GM19240 (cell line): ENCODE data around the gene NUDT16L1.

Experiments
- DNase-seq: peaks from one replicate; pipeline ENCODE4 v3.0.0; 2011; ENCODE audit warnings: low spot score; ENCODE audit not compliant: insufficient read length

Gene NUDT16L1

DNA sequence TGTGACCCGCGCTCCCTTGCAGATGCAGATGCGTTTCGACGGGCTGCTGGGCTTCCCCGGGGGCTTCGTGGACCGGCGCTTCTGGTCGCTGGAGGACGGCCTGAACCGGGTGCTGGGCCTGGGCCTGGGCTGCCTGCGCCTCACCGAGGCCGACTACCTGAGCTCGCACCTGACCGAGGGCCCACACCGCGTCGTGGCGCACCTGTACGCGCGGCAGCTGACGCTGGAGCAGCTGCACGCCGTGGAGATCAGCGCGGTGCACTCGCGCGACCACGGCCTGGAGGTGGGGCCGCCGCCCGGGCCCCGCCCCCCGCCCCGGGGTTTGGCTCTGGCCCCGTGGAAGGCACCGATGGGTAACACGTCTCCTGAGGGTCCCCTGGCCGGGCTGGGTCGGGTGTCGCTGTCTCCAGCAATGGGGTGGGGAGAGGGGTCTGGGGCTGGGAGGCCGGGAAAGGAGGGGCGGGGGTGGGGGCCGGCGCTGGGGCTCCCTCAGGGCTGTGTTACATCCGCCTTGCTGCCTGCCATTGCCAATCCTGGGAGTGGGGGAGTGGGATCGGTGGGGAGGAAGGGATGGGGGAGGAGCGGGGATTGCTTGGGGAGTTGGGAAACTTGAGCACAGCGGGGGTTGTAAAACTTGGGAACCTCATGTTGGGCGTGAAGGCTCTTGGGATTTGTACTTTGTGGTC lies 737 bp downstream of the NUDT16L1 start:
- peak; percentile 57 for DNase-seq

- no peak for DNase-seq
Observed at GRCh38 chr16:4694642-4695451, 1.5 kb downstream of the NUDT16L1 start.

DNA sequence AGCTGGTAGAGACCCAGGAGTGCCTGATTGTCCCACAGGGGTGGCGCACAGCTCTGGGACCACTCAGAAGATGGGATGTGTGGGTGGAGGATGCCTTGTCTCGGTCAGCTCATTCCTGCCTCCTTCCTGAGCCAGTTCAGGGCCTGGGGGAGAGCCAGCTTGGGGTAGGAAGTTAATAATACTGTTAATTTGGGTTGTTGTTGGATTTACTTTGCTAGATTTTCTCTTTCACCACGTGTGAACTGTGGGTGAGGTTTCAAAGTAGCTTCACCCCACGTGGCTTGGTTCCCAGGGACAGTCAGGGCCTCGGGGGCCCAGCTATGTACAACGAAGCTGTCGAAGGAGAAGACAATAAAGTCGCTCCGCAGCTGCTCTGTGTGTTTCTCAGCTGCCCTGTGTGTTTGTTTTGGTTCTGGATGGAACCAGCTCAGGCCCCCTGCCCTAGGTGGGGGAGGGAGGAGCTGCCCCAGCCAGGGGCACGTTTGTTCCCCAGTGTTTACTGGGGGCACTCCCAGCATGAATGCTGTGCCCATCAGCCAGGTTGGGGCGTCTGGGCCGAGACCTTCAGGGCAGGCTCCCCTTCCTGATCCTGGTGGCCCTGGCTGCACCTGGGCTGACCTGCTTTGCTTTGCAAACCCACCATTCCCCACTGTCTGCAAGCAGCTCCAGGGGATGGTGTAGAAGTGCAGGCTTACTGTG lies 2.3 kb downstream of the NUDT16L1 start:
- DNase-seq: no peak

GRCh38 chr16:4696172-4696904 lies 3.0 kb downstream of the NUDT16L1 start:
- no peak for DNase-seq

GRCh38 chr16:4696905-4697847 lies 3.8 kb downstream of the NUDT16L1 start:
- no peak for DNase-seq

GRCh38 chr16:4697848-4698291 lies 4.5 kb downstream of the NUDT16L1 start:
- DNase-seq: no peak

GRCh38 chr16:4698321-4699045 lies 5.1 kb downstream of the NUDT16L1 start:
- no peak for DNase-seq

GRCh38 chr16:4699046-4699556 lies 5.7 kb downstream of the NUDT16L1 start:
- DNase-seq: no peak

DNA sequence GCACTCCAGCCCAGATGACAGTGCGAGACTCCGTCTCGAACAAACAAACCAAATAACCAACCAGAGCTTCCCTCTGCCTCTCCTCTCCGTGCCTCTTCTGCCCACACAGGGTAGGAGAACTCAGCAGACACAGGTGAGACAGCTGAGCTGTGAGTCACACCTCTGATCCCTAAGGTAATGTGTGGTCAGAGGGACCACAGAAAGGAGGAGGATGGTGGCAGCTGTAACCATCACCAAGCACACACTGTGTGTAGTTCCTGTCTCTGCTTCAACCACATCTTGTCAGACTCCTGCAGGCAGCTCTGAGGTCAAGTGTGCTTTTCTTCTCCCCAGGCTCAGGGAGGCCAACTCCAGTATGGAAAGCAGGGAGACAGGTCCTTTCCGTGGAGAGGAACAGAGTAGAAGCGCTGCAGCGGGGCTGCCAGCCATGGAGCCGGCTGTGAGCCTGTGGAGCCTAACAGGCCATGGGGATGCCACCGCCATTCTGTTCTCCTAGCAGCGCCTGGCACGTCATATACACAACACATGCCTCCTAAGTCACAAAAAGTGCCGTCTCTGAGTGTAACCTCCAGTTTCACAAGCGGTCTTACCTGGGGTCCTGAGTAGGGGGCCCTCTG lies 7.1 kb downstream of the NUDT16L1 start:
- no peak for DNase-seq

DNA sequence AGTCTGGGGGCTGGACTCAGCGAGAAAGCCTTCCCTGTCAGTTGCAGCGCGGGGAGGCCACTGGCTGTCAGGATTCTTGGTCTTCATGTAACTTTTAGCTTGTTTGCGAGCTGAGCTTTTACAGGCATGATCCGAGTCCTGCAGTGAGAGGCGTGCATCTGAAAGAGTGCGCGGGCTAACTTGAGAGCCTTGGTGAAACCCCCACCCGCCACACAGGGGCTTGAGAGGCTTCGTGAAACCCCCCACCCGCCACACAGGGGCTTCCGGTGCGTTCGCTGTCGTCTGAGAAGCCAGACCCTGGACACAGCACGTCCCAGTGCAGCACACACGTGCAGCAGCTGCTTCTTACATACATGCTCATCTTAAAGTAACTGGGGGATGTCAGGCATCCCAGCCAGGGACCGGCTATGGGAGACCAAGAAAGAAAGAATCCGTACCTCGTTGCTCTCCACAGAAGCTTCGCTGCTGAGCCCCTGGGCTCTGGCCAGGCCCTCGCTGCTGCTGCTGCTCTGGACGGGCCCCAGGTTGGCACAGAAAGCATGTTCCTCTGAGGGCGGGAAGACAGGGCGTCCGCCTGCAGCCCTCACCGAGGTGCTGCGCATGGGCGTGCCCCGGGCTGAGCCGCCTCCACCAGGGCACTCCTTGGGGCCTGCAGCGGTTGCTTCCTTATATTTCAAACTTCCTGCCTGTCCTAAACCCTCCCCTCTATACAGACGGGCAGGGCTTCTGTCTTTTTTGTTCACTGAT lies 7.8 kb downstream of the NUDT16L1 start:
- no peak for DNase-seq

DNA sequence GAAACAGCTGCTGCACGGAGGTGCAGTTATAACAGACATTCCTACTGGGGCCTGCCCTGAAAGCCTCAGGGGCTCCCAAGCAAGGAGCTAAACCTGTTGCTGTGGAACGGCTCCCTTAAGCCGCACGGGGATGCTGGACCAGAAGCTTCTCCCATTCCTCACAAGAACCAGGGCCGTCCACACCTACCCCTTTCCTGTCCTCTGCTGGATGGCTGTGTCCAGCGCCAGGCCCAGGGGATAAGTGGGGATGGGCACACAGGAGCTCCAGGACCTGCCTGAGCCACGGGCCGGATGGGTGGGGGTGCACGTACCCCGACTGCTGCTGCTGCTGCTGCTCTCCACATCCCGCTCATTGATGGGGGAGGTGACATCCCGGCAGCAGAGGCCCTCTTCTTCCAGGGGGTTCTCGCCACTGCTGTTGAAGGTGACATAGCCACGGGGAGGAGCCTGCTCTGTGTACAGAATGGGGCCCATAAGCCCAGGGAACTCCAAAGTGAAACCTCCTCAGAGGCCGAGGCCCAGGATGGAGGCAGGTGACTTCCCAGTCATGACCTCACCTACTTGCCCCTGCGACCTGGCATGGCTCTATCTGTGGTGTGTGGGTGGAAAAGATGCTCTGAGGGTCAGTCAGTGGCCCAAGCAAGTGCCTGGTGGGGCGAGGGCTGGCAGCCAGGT lies 8.6 kb downstream of the NUDT16L1 start:
- no peak for DNase-seq

DNA sequence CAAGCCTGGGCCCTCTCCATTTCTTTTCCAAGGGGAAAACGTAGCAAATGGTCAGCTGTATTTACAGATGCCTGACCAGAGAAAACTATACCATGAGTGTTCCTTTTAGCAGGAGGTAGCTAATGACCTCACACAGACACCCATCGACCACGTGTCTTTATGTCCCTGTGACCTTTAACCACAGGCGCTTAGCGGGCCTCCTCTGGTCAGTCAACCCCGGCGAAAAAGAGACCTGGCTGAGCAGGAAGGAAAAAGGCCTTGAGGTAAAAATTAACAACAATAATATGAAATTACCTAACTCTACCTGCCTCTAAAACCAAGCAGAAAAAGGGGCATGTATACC lies 9.1 kb downstream of the NUDT16L1 start:
- no peak for DNase-seq

DNA sequence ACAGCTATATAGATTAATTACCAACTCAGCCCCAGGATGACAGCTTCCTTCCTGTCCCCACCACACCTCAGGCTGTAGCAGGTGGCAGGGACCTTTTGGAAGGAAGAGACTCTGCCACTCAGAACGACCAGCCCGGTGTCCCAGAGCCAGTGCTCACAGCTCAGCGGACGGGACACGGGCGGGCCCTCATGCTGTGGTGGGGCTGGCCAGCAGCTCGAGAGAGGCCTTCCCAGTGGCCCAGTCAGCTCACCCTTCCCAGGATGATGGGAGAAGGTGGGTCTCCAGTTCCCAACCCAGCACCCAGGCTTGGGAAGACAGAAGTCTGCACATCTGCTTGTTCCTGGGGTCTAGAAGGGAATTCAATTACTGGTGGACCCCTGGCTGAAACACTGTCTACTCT lies 10.5 kb downstream of the NUDT16L1 start:
- DNase-seq: no peak

GRCh38 chr16:4704491-4704890 lies 11.1 kb downstream of the NUDT16L1 start:
- no peak for DNase-seq

- DNase-seq: no peak
Observed at GRCh38 chr16:4704913-4705312, 11.6 kb downstream of the NUDT16L1 start.

GRCh38 chr16:4706871-4707270 lies 13.5 kb downstream of the NUDT16L1 start:
- DNase-seq: no peak

- DNase-seq: no peak
Observed at GRCh38 chr16:4709481-4709880, 16.1 kb downstream of the NUDT16L1 start.
